HG03558 (cell line): ENCODE results near the gene CLSTN2.

ENCODE experiments used
- ATAC-seq: cut with Tn5 transposase; IDR thresholded peaks from one replicate; pipeline ENCODE4 v1.9.1; 2021; ENCODE audit warnings: moderate number of reproducible peaks; ENCODE audit not compliant: unreplicated experiment; ENCODE audit errors: extremely low read depth

The CLSTN2 gene

GRCh38 chr3:139988472-139989156, 53.6 kb downstream of the CLSTN2 start:
- ATAC-seq, result no peak

GRCh38 chr3:139994891-139995290, 59.9 kb downstream of the CLSTN2 start:
- ATAC-seq, result no peak

DNA sequence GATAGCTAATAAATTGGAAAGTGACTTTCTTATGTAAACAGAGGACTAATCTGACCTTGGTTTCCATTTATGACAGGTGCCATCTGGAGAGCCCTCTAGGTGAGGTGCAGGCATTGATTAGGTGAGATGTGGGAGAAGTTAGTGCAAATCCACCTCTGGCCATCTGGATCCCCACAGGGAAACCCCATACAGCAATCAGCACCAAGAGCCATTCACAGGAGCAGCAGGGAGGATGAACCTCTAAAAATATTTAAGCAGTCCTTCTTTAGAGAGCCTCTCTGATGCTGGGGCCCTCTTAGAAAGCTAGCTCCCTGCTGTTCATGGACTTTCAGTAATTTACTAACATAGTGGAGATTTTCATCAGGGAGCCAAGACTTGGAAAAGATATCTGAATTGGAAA, 69.3 kb downstream of the CLSTN2 start:
- ATAC-seq, result no peak

DNA sequence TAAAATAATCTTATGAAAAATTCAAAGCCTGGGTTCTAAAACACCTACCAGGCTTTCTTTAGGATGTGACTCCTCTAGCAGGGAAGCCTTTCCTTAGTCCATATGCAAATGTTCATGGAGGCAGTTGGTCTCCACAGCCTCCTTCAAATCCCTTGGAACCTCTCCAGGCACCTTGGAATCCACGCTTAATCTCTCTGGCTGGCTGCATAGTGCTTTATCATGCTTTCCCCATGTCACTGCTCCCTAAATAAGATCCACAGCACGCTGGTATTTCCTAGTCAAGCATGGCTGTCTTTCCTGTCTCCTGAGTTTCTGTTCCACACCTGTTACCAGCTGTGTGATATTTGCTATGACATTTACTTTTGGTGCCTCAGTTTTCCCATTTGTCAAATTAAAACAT, 71.3 kb downstream of the CLSTN2 start:
- ATAC-seq, result no peak

- ATAC-seq, result no peak
Observed at GRCh38 chr3:140007081-140007480, 72.1 kb downstream of the CLSTN2 start.

GRCh38 chr3:140007911-140008869, 73.2 kb downstream of the CLSTN2 start:
- no peak for ATAC-seq

DNA sequence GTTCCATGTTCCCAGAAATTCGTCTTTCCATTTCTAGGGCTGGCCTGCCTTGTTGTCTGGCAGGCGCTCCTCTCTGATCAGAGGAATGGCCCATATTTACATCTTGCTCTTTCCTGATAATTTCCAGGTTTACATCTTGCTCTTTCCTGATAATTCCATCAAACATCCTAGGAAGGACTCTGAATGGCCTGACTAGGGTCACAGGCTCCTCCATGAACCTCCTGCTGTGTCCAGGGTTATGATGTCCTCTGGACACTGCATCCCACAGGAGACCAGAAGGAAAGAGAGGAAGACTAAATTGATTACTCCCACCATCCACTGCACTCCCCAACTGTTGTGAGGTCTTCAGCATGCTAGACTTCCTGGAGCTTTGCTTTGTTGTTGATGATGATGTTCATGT, 75.4 kb downstream of the CLSTN2 start:
- ATAC-seq, result no peak

- no peak for ATAC-seq
Observed at GRCh38 chr3:140011086-140011485, 76.1 kb downstream of the CLSTN2 start.

- no peak for ATAC-seq
Observed at GRCh38 chr3:140011611-140012277, 76.8 kb downstream of the CLSTN2 start.

- ATAC-seq, result no peak
Observed at GRCh38 chr3:140013220-140013619, 78.2 kb downstream of the CLSTN2 start.

DNA sequence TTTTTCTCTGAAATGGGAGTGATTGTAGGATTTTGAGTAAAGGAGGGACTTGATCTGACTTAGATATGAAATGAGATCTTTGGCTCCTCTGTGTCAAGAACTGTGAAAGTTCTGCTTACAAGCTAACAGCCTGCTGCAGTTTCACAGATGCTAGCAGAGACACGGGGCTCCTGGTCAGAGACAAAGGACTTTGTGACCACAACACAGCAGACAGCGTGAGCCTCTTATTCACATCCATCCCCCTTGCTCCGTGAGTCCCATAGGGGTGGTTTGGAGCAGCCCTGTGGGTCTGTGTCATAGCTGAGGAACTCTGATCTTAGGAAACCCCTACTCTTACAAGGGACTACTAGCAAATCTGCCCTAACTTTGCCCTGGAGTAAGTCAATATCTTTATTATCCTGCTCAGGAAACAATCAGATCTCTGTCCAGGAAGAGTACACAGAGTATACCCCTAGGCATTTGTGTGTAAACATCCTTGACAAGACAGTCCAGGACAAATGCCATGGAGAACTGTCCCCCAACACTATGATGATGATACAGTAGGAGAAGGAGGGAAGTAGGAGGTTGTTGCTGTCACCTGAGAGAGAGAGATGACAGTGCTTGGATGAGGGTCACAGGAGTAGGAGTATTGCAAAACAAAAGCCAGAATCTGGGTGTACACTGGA, 80.0 kb downstream of the CLSTN2 start:
- ATAC-seq, result no peak

GRCh38 chr3:140015741-140016140, 80.8 kb downstream of the CLSTN2 start:
- no peak for ATAC-seq

- no peak for ATAC-seq
Observed at GRCh38 chr3:140018556-140018955, 83.6 kb downstream of the CLSTN2 start.

DNA sequence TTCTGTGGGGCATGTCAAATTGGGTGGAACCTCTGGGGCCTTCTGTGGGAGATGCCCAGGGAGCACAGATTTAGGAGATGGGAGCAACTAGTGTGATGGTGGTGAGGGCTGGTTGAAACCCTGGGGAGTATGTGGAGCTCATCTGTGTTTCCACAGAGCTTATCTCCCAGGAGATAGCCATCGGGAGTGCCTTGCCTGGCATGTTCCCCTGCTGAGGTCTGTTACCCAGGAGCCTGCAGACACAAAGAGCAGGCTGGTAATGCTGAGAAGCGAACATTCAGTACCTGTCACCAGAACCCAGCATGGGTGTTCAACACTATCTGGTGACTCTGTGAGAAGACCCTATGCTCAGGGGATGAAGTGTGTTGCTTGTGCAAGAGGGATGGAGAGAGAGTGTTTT, 85.0 kb downstream of the CLSTN2 start:
- no peak for ATAC-seq

- no peak for ATAC-seq
Observed at GRCh38 chr3:140020541-140020940, 85.6 kb downstream of the CLSTN2 start.

DNA sequence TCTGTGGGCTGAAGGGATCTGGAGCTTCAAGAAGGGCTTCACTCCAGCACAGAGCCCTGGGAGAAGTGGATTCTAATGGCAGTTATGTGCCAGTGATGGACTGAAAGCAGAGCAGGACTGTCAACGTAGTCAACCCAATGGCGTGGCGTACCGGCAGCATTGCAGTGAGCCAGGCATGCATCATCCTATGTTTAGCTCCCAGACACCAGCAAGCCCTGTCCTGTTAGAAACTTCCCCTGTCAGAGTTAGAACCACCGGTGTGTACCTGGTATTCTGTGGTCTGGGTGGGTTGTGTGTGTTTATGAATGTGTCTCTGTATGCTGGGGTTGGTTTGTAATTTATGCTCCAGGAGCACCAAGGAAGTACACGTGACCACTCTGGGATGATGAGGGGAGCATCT, 86.3 kb downstream of the CLSTN2 start:
- ATAC-seq, result no peak

DNA sequence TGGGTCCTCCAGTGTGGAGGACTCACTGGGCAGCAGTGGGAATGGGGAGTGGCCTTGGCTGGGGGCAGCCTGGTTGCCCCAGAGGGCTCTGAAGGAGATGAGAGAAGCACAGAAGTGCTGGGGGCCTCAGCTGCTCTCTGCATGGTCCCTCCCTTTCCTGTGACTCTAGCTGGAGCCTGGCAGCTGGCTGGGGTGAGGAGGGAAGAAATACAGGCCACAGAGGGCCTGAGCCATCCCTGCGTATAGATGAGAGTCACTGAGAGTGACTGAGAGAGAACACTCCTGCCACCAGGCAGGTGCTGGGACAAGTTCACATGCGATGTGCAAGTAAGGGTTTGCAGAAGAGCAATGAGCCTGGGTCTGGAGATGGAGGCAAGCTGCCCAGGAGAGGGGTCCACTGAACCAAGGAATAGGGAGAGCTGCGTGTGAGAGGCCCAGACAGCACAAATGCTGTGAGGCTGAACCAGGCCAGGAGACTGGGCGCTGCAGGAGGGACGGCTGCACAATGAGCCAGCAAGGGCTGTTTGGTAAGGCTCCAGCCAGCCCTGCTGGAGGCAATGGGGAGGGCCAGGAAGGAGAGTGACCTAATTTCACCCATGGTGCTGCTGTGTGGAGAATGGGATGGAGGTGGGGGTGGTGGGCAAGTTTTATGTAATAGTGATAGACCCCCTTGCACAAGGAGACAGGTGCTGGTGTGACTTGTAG, 87.2 kb downstream of the CLSTN2 start:
- no peak for ATAC-seq

- no peak for ATAC-seq
Observed at GRCh38 chr3:140023616-140024530, 88.9 kb downstream of the CLSTN2 start.

DNA sequence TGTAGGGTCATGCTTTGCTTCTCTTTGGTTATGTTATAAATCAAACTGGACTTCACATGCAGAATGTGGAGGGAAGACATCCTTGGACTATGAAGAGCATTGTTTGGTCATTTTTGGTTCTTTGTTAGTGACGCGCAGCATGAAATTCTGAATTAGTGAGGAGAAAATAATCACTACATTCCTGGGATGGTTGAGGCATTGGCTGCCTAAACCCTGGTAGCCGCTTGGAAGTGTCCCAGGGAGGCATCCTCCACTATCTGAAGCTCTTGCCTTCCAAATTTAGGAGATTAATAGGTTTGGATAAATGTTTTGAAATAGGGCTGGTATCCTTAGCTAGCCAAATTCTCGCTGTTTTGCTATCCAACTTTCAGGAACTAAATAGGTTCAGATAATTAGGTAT, 96.2 kb downstream of the CLSTN2 start:
- no peak for ATAC-seq
